ENCODE measurements around the gene C1orf35.

GRCh38 chr1:228145463-228146416, 42.6 kb upstream of the C1orf35 start:
- TF ChIP-seq POLR2A (IDR thresholded peaks at IDR 0.05) (no peak), CTCF (IDR thresholded peaks at IDR 0.05) (no peak)

Data from adrenal gland (tissue), 5 donors.